Measurements from ENCODE around the gene DENND1A. TPM values are rescaled to one million over a fixed set of nuclear protein-coding genes. Genes with fewer than 3 reads are reported as not detected.

DENND1A gene
- total and polyA plus RNA-seq, 11 donors = 9.8 to 24.0 (median 14.7) TPM

DNA sequence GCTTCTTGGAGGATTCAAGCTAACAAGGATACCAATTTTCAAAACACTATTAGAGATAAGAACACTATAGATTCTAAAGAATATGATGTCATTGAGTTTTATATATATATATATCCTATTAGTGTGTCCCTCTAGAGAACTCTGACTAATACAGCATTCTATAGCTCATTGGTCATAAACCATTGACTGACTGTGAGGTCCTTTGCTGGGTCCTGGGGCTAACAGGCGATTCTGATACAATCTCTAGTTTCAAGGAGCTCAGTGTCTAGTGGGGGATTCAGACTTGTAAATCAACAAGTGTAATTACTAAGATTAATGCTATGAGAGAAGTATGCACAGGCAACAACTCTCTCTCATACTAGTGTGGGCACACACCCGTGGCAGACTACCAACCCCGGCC lies 234.5 kb downstream of the DENND1A start:
- DNase-seq (no peak), ATAC-seq (no peak)
- H3K4me3 ChIP-seq = no peak overlapping the region
- no peaks in the 10 kb centered on the region for H3K9me3 ChIP-seq
- TF ChIP-seq POLR2A (IDR thresholded peaks at IDR 0.05) = no peak
- TF ChIP-seq, protein P1, sequence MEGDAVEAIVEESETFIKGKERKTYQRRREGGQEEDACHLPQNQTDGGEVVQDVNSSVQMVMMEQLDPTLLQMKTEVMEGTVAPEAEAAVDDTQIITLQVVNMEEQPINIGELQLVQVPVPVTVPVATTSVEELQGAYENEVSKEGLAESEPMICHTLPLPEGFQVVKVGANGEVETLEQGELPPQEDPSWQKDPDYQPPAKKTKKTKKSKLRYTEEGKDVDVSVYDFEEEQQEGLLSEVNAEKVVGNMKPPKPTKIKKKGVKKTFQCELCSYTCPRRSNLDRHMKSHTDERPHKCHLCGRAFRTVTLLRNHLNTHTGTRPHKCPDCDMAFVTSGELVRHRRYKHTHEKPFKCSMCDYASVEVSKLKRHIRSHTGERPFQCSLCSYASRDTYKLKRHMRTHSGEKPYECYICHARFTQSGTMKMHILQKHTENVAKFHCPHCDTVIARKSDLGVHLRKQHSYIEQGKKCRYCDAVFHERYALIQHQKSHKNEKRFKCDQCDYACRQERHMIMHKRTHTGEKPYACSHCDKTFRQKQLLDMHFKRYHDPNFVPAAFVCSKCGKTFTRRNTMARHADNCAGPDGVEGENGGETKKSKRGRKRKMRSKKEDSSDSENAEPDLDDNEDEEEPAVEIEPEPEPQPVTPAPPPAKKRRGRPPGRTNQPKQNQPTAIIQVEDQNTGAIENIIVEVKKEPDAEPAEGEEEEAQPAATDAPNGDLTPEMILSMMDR (IDR thresholded peaks at IDR 0.05) = no peak
- H3K27ac ChIP-seq = no peak overlapping the region
- H3K36me3 ChIP-seq = no peaks in the 10 kb centered on the region
- H3K27me3 ChIP-seq = no peaks in the 10 kb centered on the region
- WGBS, 4 donors = 96 to 99% (median 97%) methylated on average over 3 of the region's 3 CpGs
- peaks cover 0 to 17% (median 1%) of the 10 kb centered on the region in 12 donors for H3K4me1 ChIP-seq
- intact Hi-C loops (cut with DNase I) = no loop called here

DNA sequence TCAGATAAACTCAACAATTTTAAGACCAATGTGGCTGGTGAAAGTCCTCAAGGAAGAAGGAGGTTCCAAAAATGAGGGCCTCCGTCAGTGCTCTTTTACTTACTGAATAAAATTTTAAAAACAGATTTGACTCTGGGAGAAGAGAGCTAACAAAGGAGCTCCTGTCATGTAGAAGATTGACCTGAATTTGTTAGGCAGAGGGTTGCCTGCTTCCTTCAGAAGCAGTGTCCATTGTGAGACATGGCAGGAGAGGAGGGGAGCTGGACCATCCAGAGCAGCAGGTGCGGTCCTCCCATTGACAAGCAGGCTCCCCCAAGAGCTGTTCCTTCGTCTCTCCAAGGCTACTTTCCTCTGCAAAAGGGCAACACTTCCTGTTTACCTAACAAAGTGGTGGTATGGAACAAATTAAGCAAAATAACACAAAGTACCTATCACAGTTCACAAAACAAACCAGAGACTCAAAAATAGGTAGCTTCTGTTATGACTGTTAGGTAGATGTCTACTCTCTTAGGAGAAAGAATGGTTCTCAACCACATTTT lies 238.1 kb downstream of the DENND1A start:
- Histone ChIP-seq H3K27me3 (no peaks in the 10 kb centered on the region), H3K4me1 (peaks cover 0 to 22% (median 12%) of the 10 kb centered on the region in 12 donors), H3K27ac (no peak overlapping the region), H3K36me3 (no peaks in the 10 kb centered on the region), H3K4me3 (no peak overlapping the region), H3K9me3 (no peaks in the 10 kb centered on the region)
- TF ChIP-seq POLR2A (IDR thresholded peaks at IDR 0.05) = no peak
- TF ChIP-seq, protein P1 (IDR thresholded peaks at IDR 0.05) = no peak
- 80 to 96% (median 91%) methylated on average over 3 of the region's 3 CpGs for WGBS, 4 donors
- intact Hi-C loops (cut with DNase I) = no loop called here
- ATAC-seq (no peak), DNase-seq (no peak)

DNA sequence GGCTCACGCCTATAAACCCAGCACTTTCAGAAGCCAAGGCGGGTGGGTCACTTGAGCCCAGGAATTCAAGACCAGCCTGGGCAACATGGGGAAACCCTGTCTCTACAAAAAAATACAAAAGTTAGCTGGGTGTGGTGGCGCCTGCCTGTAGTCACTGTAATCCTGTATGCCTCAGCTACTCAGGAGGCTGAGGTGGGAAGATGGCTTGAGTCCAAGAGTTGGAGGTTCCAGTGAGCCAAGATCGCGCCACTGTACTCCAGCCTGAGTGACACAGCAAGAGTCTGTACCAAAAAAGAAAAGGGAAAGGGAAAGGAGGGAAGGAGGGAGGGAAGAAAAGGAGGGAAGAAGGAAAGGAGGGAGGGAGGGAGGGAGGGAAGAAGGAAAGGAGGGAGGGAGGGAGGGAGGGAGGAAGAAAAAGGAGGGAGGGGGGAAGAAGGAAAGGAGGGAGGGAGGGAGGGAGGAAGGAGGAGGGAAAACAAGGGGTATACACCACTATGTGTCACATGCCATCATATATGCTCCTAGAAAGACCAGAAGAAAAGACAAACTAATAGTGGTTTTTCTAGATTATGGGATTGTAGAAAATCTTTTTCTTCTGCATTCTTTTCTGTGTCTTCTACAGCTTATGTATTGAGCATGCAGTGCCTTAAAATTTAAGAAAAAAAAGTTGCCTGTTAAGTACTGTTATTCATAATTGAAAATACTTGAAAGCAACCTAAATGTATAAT lies 240.1 kb downstream of the DENND1A start:
- TF ChIP-seq, protein P1 (IDR thresholded peaks at IDR 0.05) = no peak
- TF ChIP-seq POLR2A (IDR thresholded peaks at IDR 0.05) = no peak
- ATAC-seq (peak in 1 of 4 donors; percentile 68), DNase-seq (peak in 2 of 5 donors; percentile 34)
- Histone ChIP-seq H3K4me1 (peaks cover 0 to 28% (median 19%) of the 10 kb centered on the region in 12 donors), H3K9me3 (no peaks in the 10 kb centered on the region), H3K27me3 (no peaks in the 10 kb centered on the region), H3K4me3 (no peak overlapping the region), H3K27ac (no peak overlapping the region), H3K36me3 (no peaks in the 10 kb centered on the region)
- WGBS, 4 donors = 81 to 89% (median 87%) methylated on average over 5 of the region's 5 CpGs
- intact Hi-C loops (cut with DNase I) = no loop called here

DNA sequence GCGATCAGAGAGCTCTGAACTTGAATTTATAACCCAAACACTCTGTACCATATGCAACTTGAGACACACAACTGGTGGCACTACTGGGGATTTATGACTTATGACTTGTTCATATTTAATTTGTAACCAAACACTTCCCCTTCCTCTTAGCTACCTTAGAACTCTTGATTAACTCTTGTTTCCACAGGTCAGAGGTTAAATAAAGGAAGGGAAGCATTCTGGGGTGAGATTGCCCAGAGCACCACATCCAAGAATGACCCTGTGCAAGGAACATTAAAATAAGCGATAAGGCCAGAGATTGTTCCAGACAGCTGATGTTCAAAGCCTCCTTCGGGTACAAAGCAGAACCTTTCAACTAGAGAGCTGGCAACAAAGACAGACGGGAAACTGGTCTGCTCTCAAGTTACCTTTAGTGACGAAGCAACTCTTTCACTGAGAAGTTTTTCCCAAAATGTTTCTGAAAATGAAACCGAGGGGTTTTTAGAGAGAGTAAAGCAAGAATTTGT lies 242.6 kb downstream of the DENND1A start:
- Histone ChIP-seq H3K27me3 (no peaks in the 10 kb centered on the region), H3K9me3 (no peaks in the 10 kb centered on the region), H3K27ac (peak overlapping the region in 1 of 12 donors; percentile 28), H3K4me1 (peaks cover 0 to 32% (median 19%) of the 10 kb centered on the region in 12 donors), H3K36me3 (no peaks in the 10 kb centered on the region), H3K4me3 (no peak overlapping the region)
- DNase-seq (no peak), ATAC-seq (peak in 2 of 4 donors; percentile 41 to 49)
- no peak for TF ChIP-seq POLR2A (IDR thresholded peaks at IDR 0.05)
- TF ChIP-seq, protein P1 (IDR thresholded peaks at IDR 0.05) = no peak
- intact Hi-C loops (cut with DNase I) = no loop called here
- WGBS, 4 donors = 53 to 68% (median 60%) methylated on average over 6 of the region's 6 CpGs

All from heart left ventricle (tissue), 16 donors.